Activated CD4-positive, alpha-beta T cell treated with anti-CD3 and anti-CD28 coated beads for 48 hours (primary cell): ENCODE measurements around the gene KRTAP3-3.
"Not testable (repeated sequence)": the region's sequence is repeated elsewhere in the genome, so short reads cannot be mapped to it uniquely, and the experiment has no call there.

Experiments
- DNase-seq: peaks from one replicate; pipeline ENCODE4 v3.0.0-alpha.2; 2020

Gene KRTAP3-3

GRCh38 chr17:41003926-41004325 lies 10.0 kb upstream of the KRTAP3-3 start:
- no peak for DNase-seq

GRCh38 chr17:41002814-41003213 lies 8.8 kb upstream of the KRTAP3-3 start:
- DNase-seq: no peak

GRCh38 chr17:41001795-41002194 lies 7.8 kb upstream of the KRTAP3-3 start:
- DNase-seq: no peak

- DNase-seq: not testable (repeated sequence)
Observed at GRCh38 chr17:40999563-40999962, 5.6 kb upstream of the KRTAP3-3 start, which contains the start of gene KRTAP3-2. Gene KRTAP3-2 (minus strand): TSS chr17:40999906. CDS start chr17:40999853, 53 bp downstream.

- DNase-seq: no peak
Observed at GRCh38 chr17:40997361-40997760, 3.4 kb upstream of the KRTAP3-3 start.

- DNase-seq: no peak
Observed at GRCh38 chr17:40996829-40997228, 2.9 kb upstream of the KRTAP3-3 start.

GRCh38 chr17:40995116-40995515 lies 1.2 kb upstream of the KRTAP3-3 start:
- no peak for DNase-seq

GRCh38 chr17:40993084-40993483 lies 880 bp downstream of the KRTAP3-3 start:
- no peak for DNase-seq

GRCh38 chr17:40992666-40993065 lies 1.3 kb downstream of the KRTAP3-3 start:
- DNase-seq: no peak

- no peak for DNase-seq
Observed at GRCh38 chr17:40986920-40987319, 7.0 kb downstream of the KRTAP3-3 start.

- no peak for DNase-seq
Observed at GRCh38 chr17:40984226-40984625, 9.7 kb downstream of the KRTAP3-3 start, which contains the start of gene KRT40. Gene KRT40 (minus strand): TSS chr17:40984326. CDS start chr17:40984273, 53 bp downstream.

GRCh38 chr17:40981115-40981514 lies 12.8 kb downstream of the KRTAP3-3 start:
- DNase-seq: no peak

GRCh38 chr17:40980596-40980995 lies 13.4 kb downstream of the KRTAP3-3 start:
- no peak for DNase-seq

GRCh38 chr17:40980117-40980516 lies 13.8 kb downstream of the KRTAP3-3 start:
- DNase-seq: no peak

GRCh38 chr17:40978575-40979151 lies 15.3 kb downstream of the KRTAP3-3 start:
- no peak for DNase-seq

GRCh38 chr17:40975516-40975915 lies 18.4 kb downstream of the KRTAP3-3 start:
- DNase-seq: no peak

- no peak for DNase-seq
Observed at GRCh38 chr17:40974366-40974765, 19.6 kb downstream of the KRTAP3-3 start.

- no peak for DNase-seq
Observed at GRCh38 chr17:40967582-40967981, 26.4 kb downstream of the KRTAP3-3 start.

GRCh38 chr17:40966848-40967247 lies 27.1 kb downstream of the KRTAP3-3 start, which contains the start of gene KRT39:
Gene KRT39 (minus strand): TSS chr17:40966948. CDS start chr17:40966856, 92 bp downstream.
- DNase-seq: no peak

- no peak for DNase-seq
Observed at GRCh38 chr17:40963838-40964237, 30.1 kb downstream of the KRTAP3-3 start.

- no peak for DNase-seq
Observed at GRCh38 chr17:40962059-40962561, 31.9 kb downstream of the KRTAP3-3 start.

GRCh38 chr17:40961591-40961990 lies 32.4 kb downstream of the KRTAP3-3 start:
- no peak for DNase-seq

GRCh38 chr17:40960144-40960543 lies 33.8 kb downstream of the KRTAP3-3 start:
- DNase-seq: no peak

- no peak for DNase-seq
Observed at GRCh38 chr17:40958086-40958953, 35.6 kb downstream of the KRTAP3-3 start.
